GM12892 (cell line): ENCODE results near the gene RARG.

Source experiments
- POLR2A ChIP-seq: IDR thresholded peaks from 2 replicates; pipeline ENCODE4 v1.6.1; 2011; ENCODE audit warnings: low read depth, low read length, control low read depth
- POLR2AphosphoS5 ChIP-seq: IDR thresholded peaks from 2 replicates; pipeline ENCODE4 v1.6.1; 2011; ENCODE audit warnings: low read depth, low read length, control low read depth

DNA sequence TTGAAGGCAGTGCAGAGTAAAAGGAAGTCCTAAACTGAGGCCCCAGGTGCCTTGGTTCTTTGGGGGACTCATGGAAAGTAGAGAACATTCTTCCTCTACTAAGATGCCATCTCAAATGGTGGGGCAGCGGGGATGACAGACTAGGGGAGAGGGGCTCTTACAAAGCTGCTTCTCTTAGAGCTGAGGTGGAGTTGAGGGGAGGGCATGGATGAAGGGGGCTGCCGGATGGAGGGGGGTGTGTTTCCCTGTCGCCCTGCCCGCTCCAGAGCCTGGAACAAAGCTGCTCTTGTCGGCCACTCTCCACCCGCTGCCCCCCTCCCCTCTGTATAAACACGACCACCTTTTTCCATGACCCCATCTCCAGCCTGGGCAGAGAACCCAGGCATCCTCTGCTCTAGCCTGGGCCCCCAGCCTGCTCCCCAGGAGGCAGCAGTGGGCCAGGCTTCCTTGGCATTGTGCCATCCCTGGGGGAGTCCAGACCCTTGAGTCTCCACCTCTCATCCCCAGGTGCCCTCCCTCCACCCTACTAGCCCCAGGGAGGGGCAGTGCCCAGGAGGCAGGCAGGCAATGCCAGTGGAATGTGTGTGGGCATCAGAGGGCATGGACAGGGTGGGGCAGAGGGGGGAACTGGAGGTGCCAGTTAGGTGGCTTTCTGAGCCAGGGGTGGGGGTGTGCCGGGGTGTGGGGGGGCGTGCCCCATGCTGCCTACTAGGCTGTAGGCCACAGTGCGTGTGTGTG, 1.7 kb downstream of the RARG start:
- TF ChIP-seq POLR2A (no peak), POLR2AphosphoS5 (no peak)
